ENCODE results near the gene CROCC2.

DNA sequence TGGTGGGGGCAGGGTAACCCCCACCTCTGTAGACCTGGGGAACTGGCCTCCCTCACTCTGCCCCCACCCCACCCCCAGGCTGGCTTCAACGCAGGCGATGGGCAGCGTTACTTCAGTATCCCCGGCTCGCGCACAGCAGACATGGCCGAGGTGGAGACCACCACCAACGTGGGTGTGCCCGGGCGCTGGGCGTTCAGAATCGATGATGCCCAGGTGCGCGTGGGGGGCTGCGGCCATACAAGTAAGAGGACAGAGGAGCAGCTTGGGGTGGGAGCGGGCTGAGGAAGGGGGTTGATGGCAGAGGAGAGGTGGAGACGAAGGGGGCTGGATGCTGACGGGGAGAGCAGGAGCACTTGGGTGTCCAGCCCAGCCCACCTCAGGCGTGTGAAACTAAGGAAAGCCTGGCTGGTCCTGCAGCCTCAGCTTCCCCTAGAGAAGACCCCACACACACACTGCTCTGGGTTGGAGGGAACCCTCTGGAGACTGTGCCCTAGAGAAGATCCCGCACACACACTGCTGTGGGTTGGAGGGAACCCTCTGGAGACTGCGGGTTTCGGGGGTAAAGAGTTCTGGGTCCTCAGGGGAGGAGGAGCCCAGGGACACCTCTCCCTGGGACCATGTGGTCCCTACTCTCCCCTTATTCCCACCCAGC is 128.5 kb downstream of the CROCC2 start:
- TF ChIP-seq, protein P1, sequence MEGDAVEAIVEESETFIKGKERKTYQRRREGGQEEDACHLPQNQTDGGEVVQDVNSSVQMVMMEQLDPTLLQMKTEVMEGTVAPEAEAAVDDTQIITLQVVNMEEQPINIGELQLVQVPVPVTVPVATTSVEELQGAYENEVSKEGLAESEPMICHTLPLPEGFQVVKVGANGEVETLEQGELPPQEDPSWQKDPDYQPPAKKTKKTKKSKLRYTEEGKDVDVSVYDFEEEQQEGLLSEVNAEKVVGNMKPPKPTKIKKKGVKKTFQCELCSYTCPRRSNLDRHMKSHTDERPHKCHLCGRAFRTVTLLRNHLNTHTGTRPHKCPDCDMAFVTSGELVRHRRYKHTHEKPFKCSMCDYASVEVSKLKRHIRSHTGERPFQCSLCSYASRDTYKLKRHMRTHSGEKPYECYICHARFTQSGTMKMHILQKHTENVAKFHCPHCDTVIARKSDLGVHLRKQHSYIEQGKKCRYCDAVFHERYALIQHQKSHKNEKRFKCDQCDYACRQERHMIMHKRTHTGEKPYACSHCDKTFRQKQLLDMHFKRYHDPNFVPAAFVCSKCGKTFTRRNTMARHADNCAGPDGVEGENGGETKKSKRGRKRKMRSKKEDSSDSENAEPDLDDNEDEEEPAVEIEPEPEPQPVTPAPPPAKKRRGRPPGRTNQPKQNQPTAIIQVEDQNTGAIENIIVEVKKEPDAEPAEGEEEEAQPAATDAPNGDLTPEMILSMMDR (IDR thresholded peaks at IDR 0.05), result no peak
- TF ChIP-seq POLR2A (IDR thresholded peaks at IDR 0.05), result no peak

Measured in lower leg skin (tissue), 3 donors.